Thoracic aorta (tissue), 2 donors: ENCODE data around the gene TLCD1. TPM values are rescaled to one million over a fixed set of nuclear protein-coding genes. Genes with fewer than 3 reads are reported as not detected.
A peak's percentile ranks its signal among the peaks of the same experiment; 100 is the strongest.

Source experiments
- ATAC-seq: fragments of 150-250 bp; one replicate; pipeline ENCODE4 v1.8.0; 2017; ENCODE audit warnings: low read depth; ENCODE audit not compliant: insufficient number of reproducible peaks, low FRiP score
- DNase-seq: peaks from one replicate; pipeline ENCODE4 v3.0.0-alpha.2; 2020; ENCODE audit warnings: low spot score
- H3K27ac ChIP-seq, 2 donors: fragments of 200-600 bp; sonication (generic); 1 replicate in 1 of 2; 2 replicates in 1 of 2; pipeline ENCODE4 v1.5.1; 2016; ENCODE audit warnings: mild to moderate bottlenecking in 2 of 2, moderate library complexity in 2 of 2
- H3K27me3 ChIP-seq: fragments of 200-600 bp; sonication (generic); replicated peaks from 2 replicates; pipeline ENCODE4 v1.6.0; 2016; ENCODE audit warnings: mild to moderate bottlenecking; ENCODE audit not compliant: insufficient read depth
- H3K36me3 ChIP-seq: fragments of 200-600 bp; sonication (generic); one replicate; pipeline ENCODE4 v1.5.1; 2016
- H3K4me1 ChIP-seq, 2 donors: fragments of 200-600 bp; sonication (generic); 1 replicate in 1 of 2; 2 replicates in 1 of 2; pipeline versions ENCODE4 v1.5.1 to v1.6.0; 2016; ENCODE audit warnings: low read depth in 2 of 2, mild to moderate bottlenecking in 1 of 2; ENCODE audit not compliant: control insufficient read depth in 1 of 2
- H3K4me3 ChIP-seq: fragments of 200-600 bp; sonication (generic); 2 replicates; pipeline ENCODE4 v1.5.1; 2016; ENCODE audit warnings: mild to moderate bottlenecking
- H3K9me3 ChIP-seq: fragments of 200-600 bp; sonication (generic); 2 replicates; pipeline ENCODE4 v1.5.1; 2016
- total RNA-seq, 2 donors: library from RNA; depleted of rRNA; stranded (reverse); fragments of >200 nt; gene quantifications; one replicate each; pipeline versions ENCODE4 v1.1.0 to v1.2.3, GENCODE V29; 2016
- TF ChIP-seq, protein P1 (sequence below): fragments of 200-600 bp; sonication (generic); IDR thresholded peaks from one replicate; pipeline ENCODE4 v1.5.1; 2019; ENCODE audit warnings: antibody characterized with exemption

TLCD1 gene
- total RNA-seq, result 1 to 10 TPM in 1 of 2 donors, not detected in 1; 1.9 TPM

DNA sequence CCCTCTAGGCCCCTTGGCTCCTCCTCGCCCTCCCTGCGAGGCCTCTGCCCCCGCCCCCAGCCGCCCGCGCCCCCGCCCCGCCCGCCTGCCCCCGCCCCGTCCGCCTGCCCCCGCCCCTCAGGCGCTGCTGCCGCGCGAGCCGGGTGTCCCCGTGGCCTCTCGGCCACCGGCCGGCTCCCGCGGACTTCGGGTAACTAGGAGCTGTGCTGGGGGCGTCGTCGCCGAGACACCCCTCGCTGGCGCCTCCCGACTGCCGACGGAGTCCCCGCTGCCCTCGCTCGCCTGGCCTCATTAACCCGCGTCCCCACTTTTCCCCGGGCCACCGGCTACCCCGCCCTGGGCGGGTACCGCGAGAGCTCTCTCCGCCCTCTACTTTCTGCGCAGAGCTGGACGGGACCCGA lies at the start of gene TLCD1:
Gene TLCD1, minus strand, starts transcription at position 8 of the 401 bp plus-strand sequence. CDS start 136 bp downstream, outside the sequence.
- DNase-seq (no peak), ATAC-seq (peak; percentile 23)
- H3K27me3 ChIP-seq, result no peaks in the 10 kb centered on the region
- peak within 1 kb of the TSS; percentile 74 for H3K4me3 ChIP-seq
- no peaks in the 10 kb centered on the region for H3K9me3 ChIP-seq
- peaks cover 25 to 38% of the 10 kb centered on the region in 2 donors for H3K4me1 ChIP-seq
- peak within 1 kb of the TSS; percentile 58 to 93 for H3K27ac ChIP-seq
- H3K36me3 ChIP-seq, result peaks cover 29% of the 10 kb centered on the region
- TF ChIP-seq, protein P1, sequence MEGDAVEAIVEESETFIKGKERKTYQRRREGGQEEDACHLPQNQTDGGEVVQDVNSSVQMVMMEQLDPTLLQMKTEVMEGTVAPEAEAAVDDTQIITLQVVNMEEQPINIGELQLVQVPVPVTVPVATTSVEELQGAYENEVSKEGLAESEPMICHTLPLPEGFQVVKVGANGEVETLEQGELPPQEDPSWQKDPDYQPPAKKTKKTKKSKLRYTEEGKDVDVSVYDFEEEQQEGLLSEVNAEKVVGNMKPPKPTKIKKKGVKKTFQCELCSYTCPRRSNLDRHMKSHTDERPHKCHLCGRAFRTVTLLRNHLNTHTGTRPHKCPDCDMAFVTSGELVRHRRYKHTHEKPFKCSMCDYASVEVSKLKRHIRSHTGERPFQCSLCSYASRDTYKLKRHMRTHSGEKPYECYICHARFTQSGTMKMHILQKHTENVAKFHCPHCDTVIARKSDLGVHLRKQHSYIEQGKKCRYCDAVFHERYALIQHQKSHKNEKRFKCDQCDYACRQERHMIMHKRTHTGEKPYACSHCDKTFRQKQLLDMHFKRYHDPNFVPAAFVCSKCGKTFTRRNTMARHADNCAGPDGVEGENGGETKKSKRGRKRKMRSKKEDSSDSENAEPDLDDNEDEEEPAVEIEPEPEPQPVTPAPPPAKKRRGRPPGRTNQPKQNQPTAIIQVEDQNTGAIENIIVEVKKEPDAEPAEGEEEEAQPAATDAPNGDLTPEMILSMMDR, result no peak

DNA sequence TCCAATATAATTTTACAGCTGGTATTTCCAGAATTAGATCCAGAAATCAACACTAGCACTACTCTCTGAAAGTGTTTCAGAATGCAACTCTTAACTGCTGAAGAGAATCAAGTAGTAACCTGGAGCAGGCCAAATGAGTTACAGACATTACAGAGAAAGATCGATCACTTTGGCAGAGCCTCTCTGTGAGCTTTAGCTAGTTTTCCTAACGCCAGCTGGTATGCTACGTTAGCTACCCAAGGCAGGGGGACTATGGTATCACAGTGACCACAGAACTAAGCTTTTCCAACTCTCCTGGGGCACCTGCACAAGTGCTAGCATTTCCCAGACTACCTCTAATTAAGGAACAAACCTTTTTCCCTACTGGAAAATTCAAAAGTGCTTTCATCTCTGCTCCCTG lies 48.2 kb upstream of the TLCD1 start:
- H3K4me3 ChIP-seq, result no peak overlapping the region
- ATAC-seq, result no peak
- TF ChIP-seq, protein P1, result no peak
- H3K4me1 ChIP-seq, result peaks cover 3 to 4% of the 10 kb centered on the region in 2 donors
- DNase-seq, result no peak
- H3K36me3 ChIP-seq, result peaks cover 2% of the 10 kb centered on the region
- H3K27ac ChIP-seq, result no peak overlapping the region
- no peaks in the 10 kb centered on the region for H3K27me3 ChIP-seq
- H3K9me3 ChIP-seq, result no peaks in the 10 kb centered on the region

- Histone ChIP-seq H3K4me1 (peaks cover 3 to 4% of the 10 kb centered on the region in 2 donors), H3K9me3 (no peaks in the 10 kb centered on the region), H3K27me3 (no peaks in the 10 kb centered on the region), H3K36me3 (peaks cover 2% of the 10 kb centered on the region), H3K4me3 (no peak overlapping the region), H3K27ac (no peak overlapping the region)
- ATAC-seq (no peak), DNase-seq (no peak)
- TF ChIP-seq, protein P1, result no peak
Measured at GRCh38 chr17:28773736-28774135, 47.7 kb upstream of the TLCD1 start.

DNA sequence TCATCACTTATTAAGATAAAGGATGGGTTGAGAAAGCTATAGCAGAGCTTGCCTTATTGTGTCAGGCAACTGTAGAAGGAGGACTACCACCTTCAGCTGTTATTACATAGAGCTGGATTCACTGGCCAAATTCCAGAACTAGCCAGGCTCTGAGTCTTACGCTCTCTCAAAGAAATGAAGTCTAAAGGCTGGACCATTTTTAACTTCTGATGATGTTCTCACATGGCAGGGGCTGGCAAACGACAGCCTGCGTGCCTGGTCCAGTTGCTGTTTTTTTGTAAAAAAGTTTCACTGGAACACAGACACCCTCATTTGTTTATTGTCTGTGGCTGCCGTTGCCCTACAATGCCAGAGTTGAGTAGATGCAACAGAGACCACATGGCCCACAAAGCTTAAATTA lies 39.0 kb upstream of the TLCD1 start:
- ATAC-seq (no peak), DNase-seq (no peak)
- no peak overlapping the region for H3K27ac ChIP-seq
- no peaks in the 10 kb centered on the region for H3K4me1 ChIP-seq
- no peak overlapping the region for H3K4me3 ChIP-seq
- TF ChIP-seq, protein P1, result no peak
- H3K36me3 ChIP-seq, result no peaks in the 10 kb centered on the region
- H3K9me3 ChIP-seq, result no peaks in the 10 kb centered on the region
- no peaks in the 10 kb centered on the region for H3K27me3 ChIP-seq

DNA sequence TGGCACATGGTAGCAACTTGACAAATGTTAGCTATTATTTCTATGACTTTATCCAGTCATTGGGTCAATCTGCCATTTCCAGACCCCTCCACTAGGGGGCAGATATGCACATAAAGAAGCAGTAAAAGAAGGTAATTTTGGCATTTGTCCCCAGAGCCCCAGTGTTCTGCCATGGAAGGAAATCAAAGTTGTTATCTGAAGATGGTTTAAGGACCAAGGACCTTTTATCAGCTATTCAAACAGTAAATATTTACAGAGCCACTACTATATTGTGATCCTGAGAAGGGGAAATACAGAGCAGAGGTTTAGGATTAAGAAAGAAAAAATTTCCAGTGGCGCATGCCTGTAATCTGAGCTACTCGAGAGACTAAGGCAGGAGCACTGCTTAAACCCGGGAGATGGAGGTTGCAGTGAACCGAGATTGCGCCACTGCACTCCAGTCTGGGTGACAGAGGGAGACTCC lies 37.8 kb upstream of the TLCD1 start:
- Histone ChIP-seq H3K27ac (no peak overlapping the region), H3K4me3 (no peak overlapping the region), H3K4me1 (no peaks in the 10 kb centered on the region), H3K36me3 (peaks cover 10% of the 10 kb centered on the region), H3K9me3 (no peaks in the 10 kb centered on the region), H3K27me3 (no peaks in the 10 kb centered on the region)
- peak; percentile 78 for DNase-seq
- peak; percentile 40 for ATAC-seq
- TF ChIP-seq, protein P1, result peak; percentile 87
